ENCODE measurements around the gene ETV6. TPM values are rescaled to one million over a fixed set of nuclear protein-coding genes. Genes with fewer than 3 reads are reported as not detected.

The ETV6 gene
- total RNA-seq, 6 experiments from 2014 or later, result 14.6 to 20.5 (median 16.6) TPM

- H3K9me3 Mint-ChIP-seq, result no peaks in the 10 kb centered on the region
Observed at GRCh38 chr12:11710431-11710830, 61.0 kb downstream of the ETV6 start.

GRCh38 chr12:11710906-11711305 lies 61.4 kb downstream of the ETV6 start:
- Mint-ChIP-seq H3K27ac (peak overlapping the region; percentile 64; the same call in 1 of the 2 replicates), H3K4me1 (ENCODE audit: low read depth) (peaks cover 54% of the 10 kb centered on the region), H3K4me3 (no peak overlapping the region), H3K36me3 (ENCODE audit: low read depth) (peaks cover 24% of the 10 kb centered on the region), H3K27me3 (ENCODE audit: insufficient read depth) (peaks cover 1% of the 10 kb centered on the region), H3K9me3 (no peaks in the 10 kb centered on the region)
- no peak for DNase-seq
- TF ChIP-seq, protein P1, sequence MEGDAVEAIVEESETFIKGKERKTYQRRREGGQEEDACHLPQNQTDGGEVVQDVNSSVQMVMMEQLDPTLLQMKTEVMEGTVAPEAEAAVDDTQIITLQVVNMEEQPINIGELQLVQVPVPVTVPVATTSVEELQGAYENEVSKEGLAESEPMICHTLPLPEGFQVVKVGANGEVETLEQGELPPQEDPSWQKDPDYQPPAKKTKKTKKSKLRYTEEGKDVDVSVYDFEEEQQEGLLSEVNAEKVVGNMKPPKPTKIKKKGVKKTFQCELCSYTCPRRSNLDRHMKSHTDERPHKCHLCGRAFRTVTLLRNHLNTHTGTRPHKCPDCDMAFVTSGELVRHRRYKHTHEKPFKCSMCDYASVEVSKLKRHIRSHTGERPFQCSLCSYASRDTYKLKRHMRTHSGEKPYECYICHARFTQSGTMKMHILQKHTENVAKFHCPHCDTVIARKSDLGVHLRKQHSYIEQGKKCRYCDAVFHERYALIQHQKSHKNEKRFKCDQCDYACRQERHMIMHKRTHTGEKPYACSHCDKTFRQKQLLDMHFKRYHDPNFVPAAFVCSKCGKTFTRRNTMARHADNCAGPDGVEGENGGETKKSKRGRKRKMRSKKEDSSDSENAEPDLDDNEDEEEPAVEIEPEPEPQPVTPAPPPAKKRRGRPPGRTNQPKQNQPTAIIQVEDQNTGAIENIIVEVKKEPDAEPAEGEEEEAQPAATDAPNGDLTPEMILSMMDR (IDR thresholded peaks at IDR 0.05), result no peak

More at GRCh38 chr12:11710431-11710830, 61.0 kb downstream of the ETV6 start:
- no peak overlapping the region for H3K27ac Mint-ChIP-seq
- DNase-seq, result no peak
- H3K4me1 Mint-ChIP-seq (ENCODE audit: low read depth), result peaks cover 54% of the 10 kb centered on the region
- peaks cover 24% of the 10 kb centered on the region for H3K36me3 Mint-ChIP-seq (ENCODE audit: low read depth)
- TF ChIP-seq, protein P1 (IDR thresholded peaks at IDR 0.05), result no peak
- H3K27me3 Mint-ChIP-seq (ENCODE audit: insufficient read depth), result peaks cover 1% of the 10 kb centered on the region
- no peak overlapping the region for H3K4me3 Mint-ChIP-seq

DNA sequence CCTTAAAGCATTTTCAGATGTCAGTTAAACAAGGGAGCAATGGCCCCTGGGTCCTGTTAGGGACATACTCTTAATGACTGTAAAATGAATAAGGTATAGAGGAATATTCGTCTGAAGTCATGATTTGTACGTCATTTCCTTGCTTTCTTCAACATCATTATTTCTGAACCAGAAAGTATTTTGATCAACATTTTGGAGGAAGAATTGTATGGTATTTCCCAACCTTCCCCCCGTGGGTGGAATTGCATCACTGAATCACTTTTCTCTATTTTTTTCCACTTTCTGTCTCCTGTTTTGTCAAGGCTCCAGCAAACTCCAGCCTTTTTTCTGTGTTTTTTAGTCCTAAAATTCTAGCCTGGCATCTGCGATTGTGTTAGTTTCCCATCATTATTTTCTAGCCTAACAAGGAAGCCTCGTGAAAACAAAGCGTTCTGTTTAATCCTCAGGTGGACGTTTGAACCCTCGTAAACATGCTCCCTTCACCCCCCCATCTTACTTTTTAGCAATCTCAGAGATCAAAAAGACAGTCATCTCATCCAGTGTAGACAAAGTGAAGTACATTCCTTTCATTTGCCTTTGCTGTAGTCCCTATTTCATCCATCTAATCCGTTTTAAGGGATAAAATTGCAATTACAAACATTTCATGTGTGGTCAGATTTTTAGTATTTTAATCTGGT lies 62.3 kb downstream of the ETV6 start:
- Mint-ChIP-seq H3K27me3 (ENCODE audit: insufficient read depth) (peaks cover 1% of the 10 kb centered on the region), H3K4me3 (peak overlapping the region; percentile 12; the same call in 1 of the 2 replicates), H3K4me1 (ENCODE audit: low read depth) (peaks cover 58% of the 10 kb centered on the region), H3K9me3 (no peaks in the 10 kb centered on the region), H3K36me3 (ENCODE audit: low read depth) (peaks cover 28% of the 10 kb centered on the region), H3K27ac (peak overlapping the region; percentile 64)
- peak; percentile 33 for DNase-seq
- TF ChIP-seq, protein P1 (IDR thresholded peaks at IDR 0.05), result no peak

- peaks cover 1% of the 10 kb centered on the region for H3K27me3 Mint-ChIP-seq (ENCODE audit: insufficient read depth)
- peaks cover 65% of the 10 kb centered on the region for H3K4me1 Mint-ChIP-seq (ENCODE audit: low read depth)
- 0 out of 2 replicates have a peak overlapping the region, but pooled peaks have one; percentile 8 for H3K27ac Mint-ChIP-seq
Observed at GRCh38 chr12:11712491-11712890, 63.0 kb downstream of the ETV6 start.

GRCh38 chr12:11713202-11713601 lies 63.7 kb downstream of the ETV6 start:
- no peaks in the 10 kb centered on the region for H3K9me3 Mint-ChIP-seq
- H3K27ac Mint-ChIP-seq, result no peak overlapping the region
- DNase-seq, result no peak
- no peak overlapping the region for H3K4me3 Mint-ChIP-seq
- TF ChIP-seq, protein P1 (IDR thresholded peaks at IDR 0.05), result no peak
- H3K4me1 Mint-ChIP-seq (ENCODE audit: low read depth), result peaks cover 67% of the 10 kb centered on the region
- peaks cover 1% of the 10 kb centered on the region for H3K27me3 Mint-ChIP-seq (ENCODE audit: insufficient read depth)
- H3K36me3 Mint-ChIP-seq (ENCODE audit: low read depth), result peaks cover 24% of the 10 kb centered on the region

More at GRCh38 chr12:11712491-11712890, 63.0 kb downstream of the ETV6 start:
- TF ChIP-seq, protein P1 (IDR thresholded peaks at IDR 0.05), result no peak
- DNase-seq, result no peak
- no peaks in the 10 kb centered on the region for H3K9me3 Mint-ChIP-seq
- peaks cover 28% of the 10 kb centered on the region for H3K36me3 Mint-ChIP-seq (ENCODE audit: low read depth)
- H3K4me3 Mint-ChIP-seq, result no peak overlapping the region

All from HFFc6 (cell line).